GM10266 (cell line): ENCODE results near the gene RNF10.

Experiments
- DNase-seq: peaks from one replicate; pipeline ENCODE4 v3.0.0; 2012; ENCODE audit errors: extremely low spot score
- CTCF ChIP-seq: IDR thresholded peaks from 2 replicates; pipeline ENCODE4 v1.5.1; 2012; ENCODE audit warnings: mild to moderate bottlenecking, low read depth; ENCODE audit not compliant: control insufficient read depth, insufficient read depth; ENCODE audit errors: missing control alignments

Gene RNF10

GRCh38 chr12:120495186-120495730 lies 38.9 kb upstream of the RNF10 start:
- peak; percentile 35 for DNase-seq
- no peak for TF ChIP-seq CTCF

- no peak for TF ChIP-seq CTCF
- DNase-seq = peak; percentile 97
Measured at GRCh38 chr12:120495731-120496412, 38.3 kb upstream of the RNF10 start, which contains the start of gene DYNLL1. DYNLL1 (plus strand) TSS chr12:120496113; CDS start chr12:120496422, 309 bp downstream.

GRCh38 chr12:120496413-120497340 lies 37.5 kb upstream of the RNF10 start:
- peak; percentile 40 for TF ChIP-seq CTCF
- DNase-seq = peak; percentile 69

GRCh38 chr12:120497524-120498150 lies 36.5 kb upstream of the RNF10 start:
- no peak for DNase-seq
- TF ChIP-seq CTCF = no peak

- TF ChIP-seq CTCF = no peak
- no peak for DNase-seq
Measured at GRCh38 chr12:120498870-120499515, 35.2 kb upstream of the RNF10 start.

- no peak for TF ChIP-seq CTCF
- no peak for DNase-seq
Measured at GRCh38 chr12:120500581-120500980, 33.6 kb upstream of the RNF10 start.
